ENCODE measurements around the gene RFPL4AL1. TPM values are rescaled to one million over a fixed set of nuclear protein-coding genes. Genes with fewer than 3 reads are reported as not detected.

The RFPL4AL1 gene
- total and polyA plus RNA-seq, 4 experiments from 2014 or later: not detected

DNA sequence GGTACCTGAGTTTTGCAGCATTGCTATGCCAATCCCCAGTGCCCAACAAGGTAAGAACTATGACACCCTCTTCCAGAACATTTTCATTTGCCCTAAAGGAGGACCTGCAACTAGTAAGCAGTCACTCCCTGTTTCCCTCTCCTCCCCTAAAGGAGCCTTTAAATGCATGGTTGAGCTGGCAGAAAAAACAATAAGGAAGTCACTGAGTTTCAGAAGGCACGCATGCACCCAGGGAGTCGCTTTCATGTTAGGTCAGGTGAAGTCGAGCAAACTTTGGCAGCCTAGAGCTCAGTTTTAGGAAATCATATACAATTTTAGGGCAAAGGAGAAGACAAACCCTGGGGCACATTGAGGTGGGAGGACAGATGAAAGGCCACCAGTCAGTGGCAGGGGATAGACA is 51.1 kb downstream of the RFPL4AL1 start:
- ChIA-PET CTCF (ENCODE audit: partially characterized antibody) (no interaction called here), POLR2A (ENCODE audit: partially characterized antibody) (no interaction called here)
- intact Hi-C loops (cut with micrococcal nuclease): no loop called here
- Mint-ChIP-seq H3K4me1 (no peaks in the 10 kb centered on the region), H3K9me3 (peaks cover 0 to 13% (median 4%) of the 10 kb centered on the region in 8 donors), H3K27me3 (peaks cover 8 to 19% of the 10 kb centered on the region in 2 donors), H3K27ac (no peak overlapping the region), H3K36me3 (no peaks in the 10 kb centered on the region), H3K4me3 (no peak overlapping the region)
- no peak for DNase-seq
- no peak overlapping the region for H3K27ac ChIP-seq (ENCODE audit: low read depth, low read length)
- H3K9me3 ChIP-seq (ENCODE audit: control insufficient read depth in 1 of 2, low read length in 2 of 2): no peaks in the 10 kb centered on the region
- no peaks in the 10 kb centered on the region for H3K36me3 ChIP-seq (ENCODE audit: insufficient read depth, low read length)
- no peak overlapping the region for H3K4me3 ChIP-seq (ENCODE audit: low read length in 2 of 2)
- H3K27me3 ChIP-seq (ENCODE audit: insufficient read depth, low read length): no peaks in the 10 kb centered on the region
- no peaks in the 10 kb centered on the region for H3K4me1 ChIP-seq (ENCODE audit: insufficient read depth, low read length)

Other genes starting within 250 kb of the RFPL4AL1 start
- not detected for gene SBK2, start 232.0 kb upstream of the RFPL4AL1 start, total RNA-seq
- not detected for gene SBK2, start 232.0 kb upstream of the RFPL4AL1 start, polyA plus RNA-seq
- gene SBK3, start 223.6 kb upstream of the RFPL4AL1 start, total RNA-seq: not detected
- not detected for gene SBK3, start 223.6 kb upstream of the RFPL4AL1 start, polyA plus RNA-seq
- gene ZNF579, start 188.3 kb upstream of the RFPL4AL1 start, total RNA-seq: 1 to 10 TPM; 8.0 to 9.6 TPM
- under 1 TPM in 1 of 2 donors, not detected in 1; 0.62 TPM for gene ZNF579, start 188.3 kb upstream of the RFPL4AL1 start, polyA plus RNA-seq
- gene FIZ1, start 169.6 kb upstream of the RFPL4AL1 start, total RNA-seq: 10 to 100 TPM; 20.8 to 26.4 TPM
- gene FIZ1, start 169.6 kb upstream of the RFPL4AL1 start, polyA plus RNA-seq: 1 to 10 TPM in 1 of 2 donors, under 1 TPM in 1; 0.99 to 5.3 TPM
- gene ZNF524, start 168.8 kb upstream of the RFPL4AL1 start, total RNA-seq: 10 to 100 TPM; 31.2 to 34.0 TPM
- 10 to 100 TPM; 26.2 to 40.1 TPM for gene ZNF524, start 168.8 kb upstream of the RFPL4AL1 start, polyA plus RNA-seq
- gene ZNF865, start 163.5 kb upstream of the RFPL4AL1 start, total RNA-seq: 10 to 100 TPM; 20.3 to 20.9 TPM
- under 1 TPM in 1 of 2 donors, not detected in 1; 0.30 TPM for gene ZNF865, start 163.5 kb upstream of the RFPL4AL1 start, polyA plus RNA-seq
- 1 to 10 TPM; 7.4 TPM for gene ZNF784, start 144.6 kb upstream of the RFPL4AL1 start, total RNA-seq
- gene ZNF784, start 144.6 kb upstream of the RFPL4AL1 start, polyA plus RNA-seq: 1 to 10 TPM; 1.7 to 2.1 TPM
- gene ZNF580, start 128.1 kb upstream of the RFPL4AL1 start, total RNA-seq: 100 to 1,000 TPM in 1 of 2 experiments, 10 to 100 TPM in 1; 92.7 to 105 TPM
- 10 to 100 TPM in 1 of 2 donors, 1 to 10 TPM in 1; 7.2 to 17.8 TPM for gene ZNF580, start 128.1 kb upstream of the RFPL4AL1 start, polyA plus RNA-seq
- gene ZNF581, start 125.5 kb upstream of the RFPL4AL1 start, total RNA-seq: 10 to 100 TPM; 21.2 to 23.4 TPM
- 10 to 100 TPM; 22.5 to 28.5 TPM for gene ZNF581, start 125.5 kb upstream of the RFPL4AL1 start, polyA plus RNA-seq
- 1 to 10 TPM; 1.2 to 1.5 TPM for gene CCDC106, start 120.9 kb upstream of the RFPL4AL1 start, total RNA-seq
- gene CCDC106, start 120.9 kb upstream of the RFPL4AL1 start, polyA plus RNA-seq: under 1 TPM; 0.47 to 0.69 TPM
- 100 to 1,000 TPM; 256 to 259 TPM for gene U2AF2, start 114.1 kb upstream of the RFPL4AL1 start, total RNA-seq
- gene U2AF2, start 114.1 kb upstream of the RFPL4AL1 start, polyA plus RNA-seq: 10 to 100 TPM in 1 of 2 donors, 1 to 10 TPM in 1; 1.3 to 14.3 TPM
- 10 to 100 TPM; 53.9 to 56.9 TPM for gene EPN1, start 93.9 kb upstream of the RFPL4AL1 start, total RNA-seq
- 10 to 100 TPM in 1 of 2 donors, 1 to 10 TPM in 1; 3.9 to 15.6 TPM for gene EPN1, start 93.9 kb upstream of the RFPL4AL1 start, polyA plus RNA-seq
- not detected for gene NLRP9, start 30.7 kb upstream of the RFPL4AL1 start, total RNA-seq
- gene NLRP9, start 30.7 kb upstream of the RFPL4AL1 start, polyA plus RNA-seq: not detected
- not detected for gene RFPL4A, start 10.0 kb upstream of the RFPL4AL1 start, total RNA-seq
- gene RFPL4A, start 10.0 kb upstream of the RFPL4AL1 start, polyA plus RNA-seq: not detected
- not detected for gene NLRP11, start 62.9 kb downstream of the RFPL4AL1 start, total RNA-seq
- not detected for gene NLRP11, start 62.9 kb downstream of the RFPL4AL1 start, polyA plus RNA-seq
- not detected for gene NLRP4, start 67.4 kb downstream of the RFPL4AL1 start, total RNA-seq
- gene NLRP4, start 67.4 kb downstream of the RFPL4AL1 start, polyA plus RNA-seq: not detected
- not detected for gene NLRP13, start 163.2 kb downstream of the RFPL4AL1 start, total RNA-seq
- not detected for gene NLRP13, start 163.2 kb downstream of the RFPL4AL1 start, polyA plus RNA-seq
- gene NLRP8, start 178.7 kb downstream of the RFPL4AL1 start, total RNA-seq: not detected
- gene NLRP8, start 178.7 kb downstream of the RFPL4AL1 start, polyA plus RNA-seq: not detected
- gene NLRP5, start 217.7 kb downstream of the RFPL4AL1 start, total RNA-seq: not detected
- not detected for gene NLRP5, start 217.7 kb downstream of the RFPL4AL1 start, polyA plus RNA-seq

Measured in CD4-positive, alpha-beta memory T cell (primary cell).